PC-3 (cell line): ENCODE measurements around the gene MOGAT3. TPM values are rescaled to one million over a fixed set of nuclear protein-coding genes. Genes with fewer than 3 reads are reported as not detected.

Experiments
- ATAC-seq: fragments of 200-7000 bp; cut with Tn5 transposase; 2 replicates; pipeline ENCODE4 v1.9.1; 2020; ENCODE audit warnings: mild to moderate bottlenecking, moderate library complexity
- BruUV-seq: library from RNA; stranded (reverse); fragments of 400-500 nt; replicated peaks from 2 replicates; lab custom pipeline; 2021; lab: Mats Ljungman, UMichigan
- CTCF ChIA-PET: fragments of 300-600 bp; sonication (Branson Sonifier 250); formaldehyde crosslinking; loops from one replicate; lab custom pipeline; 2022; ENCODE audit warnings: antibody characterized with exemption; lab: Charles Lee
- POLR2A ChIA-PET: fragments of 300-600 bp; sonication (Branson Sonifier 250); formaldehyde crosslinking; loops from one replicate; lab custom pipeline; 2022; ENCODE audit warnings: antibody characterized with exemption; ENCODE audit not compliant: unreplicated experiment; lab: Charles Lee
- DNase-seq: peaks from one replicate; pipeline ENCODE4 v3.0.0-alpha.2; 2015
- H2AFZ ChIP-seq: fragments of 300-600 bp; sonication (generic); 2 replicates; pipeline ENCODE4 v1.6.0; 2016; ENCODE audit warnings: antibody characterized with exemption, low read length
- H3F3A ChIP-seq: fragments of 300-600 bp; sonication (generic); one replicate; pipeline ENCODE4 v1.6.0; 2017; ENCODE audit warnings: antibody characterized with exemption, low read length, control low read depth, mild to moderate bottlenecking; ENCODE audit not compliant: unreplicated experiment
- H3K27ac ChIP-seq: fragments of 300-600 bp; sonication (generic); 2 replicates; pipeline ENCODE4 v1.5.1; 2016; ENCODE audit warnings: mild to moderate bottlenecking, low read length
- H3K27me3 ChIP-seq: fragments of 300-600 bp; sonication (generic); 2 replicates; pipeline ENCODE4 v1.6.1; 2016; ENCODE audit warnings: low read length, mixed read lengths
- H3K36me3 ChIP-seq: fragments of 300-600 bp; sonication (generic); 2 replicates; pipeline ENCODE4 v1.6.1; 2016; ENCODE audit warnings: low read depth, mixed run types, low read length, mixed read lengths
- H3K4me1 ChIP-seq: fragments of 300-600 bp; sonication (generic); 2 replicates; pipeline ENCODE4 v1.5.1; 2016; ENCODE audit warnings: low read length; ENCODE audit not compliant: insufficient read depth
- H3K4me2 ChIP-seq: fragments of 300-600 bp; sonication (generic); 2 replicates; pipeline ENCODE4 v1.6.0; 2016; ENCODE audit warnings: low read length
- H3K4me3 ChIP-seq: fragments of 300-600 bp; sonication (generic); 2 replicates; pipeline ENCODE4 v1.5.1; 2016; ENCODE audit warnings: mild to moderate bottlenecking, low read length, mixed read lengths
- H3K79me2 ChIP-seq: fragments of 300-600 bp; sonication (generic); 2 replicates; pipeline ENCODE4 v1.6.1; 2017; ENCODE audit warnings: low read length, mixed read lengths
- H3K9ac ChIP-seq: fragments of 300-600 bp; sonication (generic); 2 replicates; pipeline ENCODE4 v1.6.0; 2016; ENCODE audit warnings: mild to moderate bottlenecking, low read length
- H3K9me2 ChIP-seq: fragments of 300-600 bp; sonication (generic); replicated peaks from 2 replicates; pipeline ENCODE4 v1.6.1; 2016; ENCODE audit warnings: mixed run types, low read length, mixed read lengths
- H3K9me3 ChIP-seq: fragments of 300-600 bp; sonication (generic); 2 replicates; pipeline ENCODE4 v1.6.1; 2016; ENCODE audit warnings: low read length, mixed read lengths
- H4K20me1 ChIP-seq: fragments of 300-600 bp; sonication (generic); 2 replicates; pipeline ENCODE4 v1.6.1; 2016; ENCODE audit warnings: low read length, mixed read lengths
- CTCF ChIP-seq: fragments of 300-600 bp; sonication (generic); conservative IDR thresholded peaks from 2 replicates; pipeline ENCODE4 v1.5.1; 2017; ENCODE audit warnings: antibody characterized with exemption, low read depth, mild to moderate bottlenecking, low read length
- EZH2 ChIP-seq: fragments of 300-600 bp; sonication (generic); IDR thresholded peaks from one replicate; pipeline ENCODE4 v1.6.1; 2017; ENCODE audit warnings: antibody characterized with exemption, mild to moderate bottlenecking, low read length; ENCODE audit not compliant: unreplicated experiment
- EZH2phosphoT487 ChIP-seq: fragments of 300-600 bp; sonication (generic); IDR thresholded peaks from 2 replicates; pipeline ENCODE4 v1.6.1; 2018; ENCODE audit warnings: mild to moderate bottlenecking, antibody characterized with exemption, low read length, borderline replicate concordance
- intact Hi-C: fragments of 100-400 bp; cut with micrococcal nuclease; formaldehyde crosslinking; loops from 2 replicates; pipeline ENCODE4 v1.9.0; 2023
- total RNA-seq: library from RNA; depleted of rRNA; stranded (reverse); fragments of >200 nt; gene quantifications from 2 replicates; pipeline ENCODE4 v1.2.3, GENCODE V29; 2014

MOGAT3 gene
- total RNA-seq, 1 experiment from 2014 or later, result not detected

GRCh38 chr7:101189109-101189508 lies 11.7 kb downstream of the MOGAT3 start:
- Histone ChIP-seq H3K4me1 (no peaks in the 10 kb centered on the region), H3K9ac (no peak overlapping the region), H3K27me3 (no peaks in the 10 kb centered on the region), H4K20me1 (no peaks in the 10 kb centered on the region), H3K9me2 (no peaks in the 10 kb centered on the region), H3K27ac (no peak overlapping the region), H3K4me3 (no peak overlapping the region), H3F3A (no peaks in the 10 kb centered on the region), H3K4me2 (no peak overlapping the region), H2AFZ (no peak overlapping the region), H3K36me3 (no peaks in the 10 kb centered on the region), H3K79me2 (no peaks in the 10 kb centered on the region), H3K9me3 (no peaks in the 10 kb centered on the region)
- ChIA-PET CTCF (no interaction called here), POLR2A (no interaction called here)
- no TSS peak for BruUV-seq
- DNase-seq (no peak), ATAC-seq (no peak)
- TF ChIP-seq EZH2, result no peak
- TF ChIP-seq EZH2phosphoT487, result no peak
- TF ChIP-seq CTCF, result no peak
- intact Hi-C loops, result no loop called here

GRCh38 chr7:101186844-101187428 lies 13.9 kb downstream of the MOGAT3 start:
- H3K27me3 ChIP-seq, result no peaks in the 10 kb centered on the region
- POLR2A ChIA-PET, result no interaction called here
- no peaks in the 10 kb centered on the region for H3K79me2 ChIP-seq
- intact Hi-C loops, result no loop called here
- H4K20me1 ChIP-seq, result no peaks in the 10 kb centered on the region
- no peak for DNase-seq
- no peak overlapping the region for H3K27ac ChIP-seq
- no peak for ATAC-seq
- no peaks in the 10 kb centered on the region for H3K9me3 ChIP-seq
- H3K36me3 ChIP-seq, result no peaks in the 10 kb centered on the region
- no peaks in the 10 kb centered on the region for H3F3A ChIP-seq
- H3K9ac ChIP-seq, result no peak overlapping the region
- H3K4me3 ChIP-seq, result no peak overlapping the region
- TF ChIP-seq CTCF, result no peak
- no peak for TF ChIP-seq EZH2
- no peak for TF ChIP-seq EZH2phosphoT487
- H2AFZ ChIP-seq, result no peak overlapping the region
- no TSS peak for BruUV-seq
- H3K4me2 ChIP-seq, result no peak overlapping the region
- H3K9me2 ChIP-seq, result no peaks in the 10 kb centered on the region
- no peaks in the 10 kb centered on the region; the same call in 1 of the 2 replicates for H3K4me1 ChIP-seq
- CTCF ChIA-PET, result interaction anchor here (0.6 kb wide), 1 partner anchor 17 kb away, joined by 4 read pairs; no protein-coding TSS in a partner anchor

- ChIA-PET CTCF (interaction anchor here (0.6 to 1.6 kb wide), 2 partner anchors 16 to 104 kb away, joined by 4 read pairs; no protein-coding TSS in a partner anchor), POLR2A (no interaction called here)
- no peak overlapping the region for H3K27ac ChIP-seq
- no peaks in the 10 kb centered on the region; the same call in 1 of the 2 replicates for H3K4me1 ChIP-seq
- intact Hi-C loops, result no loop called here
- H4K20me1 ChIP-seq, result no peaks in the 10 kb centered on the region
- H3K9me2 ChIP-seq, result no peaks in the 10 kb centered on the region
- H3K9ac ChIP-seq, result no peak overlapping the region
- BruUV-seq, result no TSS peak
- TF ChIP-seq CTCF (no peak), EZH2phosphoT487 (no peak), EZH2 (no peak)
- ATAC-seq (no peak), DNase-seq (no peak)
- no peaks in the 10 kb centered on the region for H3F3A ChIP-seq
- H3K79me2 ChIP-seq, result no peaks in the 10 kb centered on the region
- H3K36me3 ChIP-seq, result no peaks in the 10 kb centered on the region
- no peak overlapping the region for H3K4me3 ChIP-seq
- H3K4me2 ChIP-seq, result no peak overlapping the region
- H3K27me3 ChIP-seq, result no peaks in the 10 kb centered on the region
- no peak overlapping the region for H2AFZ ChIP-seq
- no peaks in the 10 kb centered on the region for H3K9me3 ChIP-seq
Observed at GRCh38 chr7:101186194-101186593, 14.6 kb downstream of the MOGAT3 start.
